Measurements from ENCODE around the gene AFAP1L2. TPM values are rescaled to one million over a fixed set of nuclear protein-coding genes. Genes with fewer than 3 reads are reported as not detected.

Gene AFAP1L2
- total and polyA plus RNA-seq, 9 of the 15 experiments (the other 6 are each of a cell fraction or from before 2014, with no cell fraction given) = 0.07 TPM; not detected in 8

- H3K36me3 ChIP-seq (ENCODE audit: control insufficient read depth, insufficient read depth, low read length) = no peaks in the 10 kb centered on the region
- H3K27me3 ChIP-seq (ENCODE audit: control insufficient read depth in 2 of 2, insufficient read depth in 2 of 2, low read length in 2 of 2) = peaks cover 0 to 28% of the 10 kb centered on the region in 2 experiments; a peak in 3 of 5 replicates
- H3K9me1 ChIP-seq (ENCODE audit: control insufficient read depth, insufficient read depth, low read length) = no peaks in the 10 kb centered on the region
- ATAC-seq = no peak
- no peak overlapping the region for H3K4me3 ChIP-seq
- BruUV-seq (replicated peaks) = no TSS peak
- FAIRE-seq = no peak
- no peak overlapping the region for H3K9ac ChIP-seq (ENCODE audit: insufficient read depth in 1 of 2, low read depth in 2 of 2, low read length in 2 of 2)
- intact Hi-C loops (cut with micrococcal nuclease) = loop anchor here (10.0 kb wide), 1 partner anchor 604 kb away; no protein-coding TSS in a partner anchor
- in situ Hi-C loops (cut with MboI) = no loop called here
- H3K9me3 ChIP-seq (replicated peaks; ENCODE audit: control insufficient read depth, insufficient read depth, low read depth, low read length) = no peaks in the 10 kb centered on the region
- H3K4me2 ChIP-seq (ENCODE audit: insufficient read depth, low read length) = no peak overlapping the region
- ChIA-PET POLR2A (interaction anchor here (0.6 kb wide), 1 partner anchor 8 kb away, joined by 4 read pairs; no protein-coding TSS in a partner anchor), CTCF (ENCODE audit: low intra/inter-chr PET ratio) (no interaction called here)
- no peak for DNase-seq (ENCODE audit: extremely low read depth in 1 of 4, low spot score in 3 of 4)
- no peaks in the 10 kb centered on the region for H4K20me1 ChIP-seq (replicated peaks; ENCODE audit: control insufficient read depth, insufficient read depth, low read length)
- H3K4me1 ChIP-seq (replicated peaks in 1 of 2; ENCODE audit: control insufficient read depth in 2 of 2, insufficient read depth in 2 of 2, low read length in 2 of 2) = no peaks in the 10 kb centered on the region
- no peak overlapping the region for H2AFZ ChIP-seq (ENCODE audit: low read depth, low read length)
- H3K79me2 ChIP-seq (ENCODE audit: control insufficient read depth, insufficient read depth, low read length) = no peaks in the 10 kb centered on the region
- no peak overlapping the region for H3K27ac ChIP-seq (ENCODE audit: extremely low read depth, low read depth, low read length)
- WGBS (ENCODE audit: insufficient coverage, low coverage, missing lambda C conversion rate) = 0% methylated on average over 9 of the region's 9 CpGs
- TF ChIP-seq ZC3H4 (CRISPR knock-in tag; IDR thresholded peaks at IDR 0.05; ENCODE audit: borderline replicate concordance) = no peak
- no peak for TF ChIP-seq ZNF830 (CRISPR knock-in tag; IDR thresholded peaks at IDR 0.05)
- TF ChIP-seq ZNF507 (tag; conservative IDR thresholded peaks at IDR 0.05) = no peak
- TF ChIP-seq GTF3C2 (IDR thresholded peaks at IDR 0.05; ENCODE audit: borderline replicate concordance, extremely low read depth, insufficient read length) = no peak
- no peak for TF ChIP-seq ZNF324 (CRISPR knock-in tag; IDR thresholded peaks at IDR 0.05)
- TF ChIP-seq DEAF1 (CRISPR knock-in tag; IDR thresholded peaks at IDR 0.05) = no peak
- no peak for TF ChIP-seq PTTG1 (tag; IDR thresholded peaks at IDR 0.05; ENCODE audit: low read depth)
- no peak for TF ChIP-seq POLR3A (IDR thresholded peaks at IDR 0.05; ENCODE audit: borderline replicate concordance, extremely low read depth, insufficient read depth, insufficient read length)
- TF ChIP-seq ZNF224 (CRISPR knock-in tag; IDR thresholded peaks at IDR 0.05) = no peak
- TF ChIP-seq ARID4B (CRISPR knock-in tag; IDR thresholded peaks at IDR 0.05) = no peak
Measured at GRCh38 chr10:114308531-114309363, 95.6 kb downstream of the AFAP1L2 start.

All from K562 (cell line).